HG03521 (cell line): ENCODE results near the gene ANXA6.
"Not testable (repeated sequence)": the region's sequence is repeated elsewhere in the genome, so short reads cannot be mapped to it uniquely, and the experiment has no call there.

Experiments used
- ATAC-seq: cut with Tn5 transposase; IDR thresholded peaks from one replicate; pipeline ENCODE4 v1.9.1; 2021; ENCODE audit warnings: mild to moderate bottlenecking, moderate library complexity; ENCODE audit not compliant: unreplicated experiment

Gene ANXA6

DNA sequence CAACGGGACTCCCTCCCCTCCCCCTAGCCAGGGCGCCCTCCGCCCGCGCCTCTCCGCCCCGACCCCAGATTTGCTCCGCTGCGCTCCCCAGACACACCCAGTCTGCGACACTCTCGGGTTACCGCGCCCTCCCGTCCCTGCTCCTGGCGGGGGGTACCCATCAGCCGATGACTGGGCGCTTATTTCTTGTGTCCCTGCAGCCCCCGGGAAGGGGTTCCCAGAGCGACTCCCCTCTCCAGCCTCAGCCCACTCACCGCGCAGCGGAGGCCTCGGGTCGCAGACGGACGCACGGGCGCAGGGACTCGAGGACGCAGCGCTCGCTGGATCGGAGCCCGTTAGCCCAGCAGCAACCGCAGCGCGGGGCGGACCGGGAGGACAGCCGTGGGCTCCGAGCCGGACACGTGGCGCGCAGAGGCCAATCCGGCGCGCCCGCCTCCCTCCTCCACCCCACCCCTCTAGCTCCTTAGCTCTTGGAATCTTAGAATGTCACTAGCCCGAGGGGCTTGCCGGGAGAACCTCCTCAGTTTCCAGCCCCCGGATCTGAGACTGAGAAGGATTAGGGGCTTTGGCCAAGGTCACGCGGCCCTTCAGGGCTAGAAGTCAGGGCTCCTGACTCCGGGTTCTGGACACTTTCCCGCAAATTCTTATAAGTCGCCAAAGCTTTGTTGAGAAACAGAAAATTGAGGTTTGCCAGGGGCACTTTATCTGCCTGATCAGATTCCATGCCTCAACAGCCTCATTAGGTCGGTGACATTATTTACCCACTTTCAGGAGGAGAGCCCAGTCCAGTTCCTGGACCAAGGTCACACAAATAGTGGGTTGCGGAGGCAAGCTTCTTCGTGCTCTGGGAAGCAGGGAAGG, at the start of gene ANXA6:
Gene ANXA6, minus strand, starts transcription at position 354 of the 861 bp plus-strand sequence. CDS start 9,878 bp downstream, outside the sequence.
- peak; percentile 41 for ATAC-seq

DNA sequence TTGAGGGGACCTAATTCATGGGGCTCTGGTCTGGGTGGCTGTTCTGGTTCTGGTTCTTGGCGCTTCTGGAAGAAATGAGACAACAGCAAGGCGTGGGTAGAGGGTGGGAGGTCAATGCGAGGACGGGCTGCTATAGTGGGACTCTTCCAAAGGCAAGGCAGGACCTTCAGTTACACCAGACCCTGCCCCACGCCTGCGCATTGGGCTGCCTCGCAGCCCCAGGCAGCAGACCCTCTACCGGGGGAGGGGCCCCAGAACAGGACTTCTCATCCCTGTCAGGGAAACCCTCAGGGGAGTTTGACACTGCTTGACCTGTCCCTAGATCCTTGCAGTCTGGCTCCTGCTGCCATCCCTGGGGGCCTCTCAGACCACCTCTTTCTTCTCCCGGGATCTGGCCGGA, 47.8 kb upstream of the ANXA6 start:
- no peak for ATAC-seq

DNA sequence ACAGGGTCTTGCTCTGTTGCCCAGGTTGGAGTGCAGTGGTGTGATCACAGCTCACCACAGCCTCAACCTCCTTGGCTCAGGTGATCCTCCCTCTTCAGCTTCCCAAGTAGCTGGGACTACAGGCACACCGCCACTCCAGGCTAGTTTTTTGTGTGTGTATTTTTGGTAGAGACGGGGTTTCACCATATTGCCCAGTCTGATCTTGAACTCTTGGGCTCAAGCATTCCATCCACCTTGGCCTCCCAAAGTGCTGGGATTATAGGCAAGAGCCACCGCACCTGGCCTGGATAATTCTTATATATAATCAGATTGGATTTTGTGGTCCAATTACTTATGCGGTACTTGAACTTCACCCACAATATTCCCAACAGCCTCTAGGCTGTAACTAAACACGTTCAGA, 46.5 kb upstream of the ANXA6 start:
- ATAC-seq: no peak

DNA sequence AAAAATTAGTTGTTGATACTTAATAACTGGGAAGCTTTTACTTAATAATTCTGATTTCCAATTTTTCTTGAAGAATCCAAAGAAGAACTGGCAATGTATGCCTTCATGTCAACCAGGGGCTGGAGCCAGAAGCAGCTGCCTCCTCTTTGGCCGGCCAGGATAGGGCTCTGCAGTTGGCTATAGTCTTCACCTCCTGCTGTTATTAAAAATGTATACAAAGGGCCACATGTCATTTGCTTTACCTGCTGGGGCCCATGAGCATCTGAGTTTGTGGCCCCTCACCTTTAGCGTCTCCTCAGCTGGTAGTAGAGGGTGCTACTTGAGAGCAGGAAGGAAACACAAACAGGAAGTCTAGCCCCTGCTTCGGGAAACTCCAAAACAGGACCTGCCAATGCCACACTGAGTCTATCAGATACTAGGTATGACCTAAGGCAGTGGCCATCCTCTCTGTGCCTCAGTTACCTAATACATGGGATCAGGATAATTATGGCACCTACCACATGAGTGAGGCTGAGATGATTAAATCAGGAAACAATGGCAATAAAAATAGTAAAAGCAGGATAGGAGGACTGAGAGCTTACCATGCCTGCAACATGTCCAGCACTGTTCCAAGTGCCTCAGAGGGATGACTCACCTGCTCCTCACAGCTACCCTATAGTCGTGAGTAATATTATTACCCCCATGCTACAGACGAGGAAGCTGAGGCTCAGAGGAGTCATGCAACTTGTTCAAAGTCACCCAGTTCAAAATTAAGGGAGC, 45.0 kb upstream of the ANXA6 start:
- no peak for ATAC-seq

DNA sequence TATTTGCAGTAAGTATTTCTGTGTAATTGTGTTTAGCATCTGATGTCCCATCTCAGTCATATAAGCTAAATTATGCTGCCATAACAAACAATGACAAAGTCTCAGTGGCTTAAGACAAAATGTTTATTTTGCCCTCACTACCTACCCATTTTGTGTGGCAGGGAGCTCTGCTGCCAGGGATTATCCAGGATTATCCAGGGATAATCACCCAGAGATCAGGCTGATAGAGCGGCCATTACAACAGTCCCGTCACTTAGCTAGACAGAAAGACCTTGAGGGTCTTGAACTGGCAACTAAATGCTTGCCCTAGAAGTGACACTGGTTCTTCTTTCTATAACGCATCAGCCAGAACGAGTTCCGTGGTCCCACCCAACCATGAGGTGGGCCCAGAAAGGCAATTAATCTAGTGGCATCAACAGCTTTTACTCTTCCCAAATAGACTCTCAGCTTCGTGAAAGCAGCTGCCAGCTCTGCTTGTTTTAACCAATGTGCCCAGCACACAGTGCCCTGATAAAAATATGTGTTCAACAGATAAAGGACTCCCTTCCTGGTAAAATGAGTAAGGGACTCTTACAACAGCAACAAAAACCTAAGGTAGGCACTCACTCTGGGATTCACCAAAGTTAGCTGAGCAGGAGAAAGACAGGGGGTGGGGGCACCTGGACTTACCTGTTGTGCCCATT, 43.5 kb upstream of the ANXA6 start:
- ATAC-seq: no peak

DNA sequence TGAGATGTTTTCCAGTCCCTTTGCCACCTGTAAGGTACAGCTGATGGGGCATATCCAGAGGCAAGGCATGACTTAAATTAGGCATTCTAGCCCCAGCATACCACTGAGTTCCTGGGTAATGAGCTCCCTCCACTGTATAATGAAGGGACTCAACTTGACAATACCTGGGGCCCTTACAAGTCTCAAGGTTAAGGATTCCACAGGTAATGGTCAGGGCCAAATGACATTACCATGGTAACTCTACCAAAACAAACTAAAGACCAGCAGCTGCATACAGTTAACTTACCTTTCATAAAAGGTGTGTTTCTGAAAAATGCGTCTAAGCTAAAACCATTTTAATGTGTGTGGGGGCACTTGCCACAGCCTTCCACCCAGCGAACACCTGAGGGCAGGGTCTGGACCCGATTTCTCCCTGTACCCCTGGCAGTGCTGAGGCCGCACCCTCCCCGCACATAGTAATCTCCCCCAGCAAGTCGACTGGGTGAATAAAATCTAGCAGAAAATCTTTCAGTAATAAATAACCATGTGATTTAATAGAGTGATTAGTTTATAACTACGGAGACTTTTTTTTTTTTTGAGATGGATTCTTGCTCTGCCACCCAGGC, 42.1 kb upstream of the ANXA6 start:
- ATAC-seq: no peak

DNA sequence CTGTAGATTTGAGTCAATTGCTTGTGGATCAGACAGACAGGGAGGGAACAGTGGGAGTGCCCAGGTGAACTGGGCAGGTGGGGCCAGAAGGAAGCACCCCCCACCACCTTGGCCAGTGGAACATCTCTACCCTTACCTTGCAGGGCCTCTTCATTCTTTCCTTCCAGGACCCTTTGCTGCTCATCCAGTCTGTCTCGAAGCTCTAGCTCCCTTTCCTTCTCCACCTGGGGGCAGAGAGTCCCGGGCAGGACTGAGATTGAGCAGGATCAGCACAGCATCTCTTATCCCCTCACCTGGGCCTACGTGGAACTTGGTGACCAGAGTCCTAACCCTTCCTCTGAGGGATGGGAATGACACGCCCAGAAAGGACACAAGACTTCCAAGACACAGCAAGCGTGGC, 41.3 kb upstream of the ANXA6 start:
- no peak for ATAC-seq

DNA sequence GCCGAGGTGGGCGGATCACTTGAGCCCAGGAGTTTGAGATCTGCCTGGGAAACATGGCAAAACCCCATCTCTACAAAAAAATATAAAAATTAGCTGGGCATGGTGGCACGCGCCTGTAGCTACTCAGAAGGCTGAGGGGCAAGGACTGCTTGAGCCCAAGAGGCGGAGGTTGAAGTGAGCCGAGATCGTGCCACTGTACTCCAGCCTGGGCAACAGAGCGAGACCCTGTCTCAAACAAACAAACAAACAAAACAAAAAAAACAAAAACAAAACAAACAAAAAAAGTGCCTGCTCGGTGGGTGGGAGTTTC, 39.7 kb upstream of the ANXA6 start:
- not testable (repeated sequence) for ATAC-seq

DNA sequence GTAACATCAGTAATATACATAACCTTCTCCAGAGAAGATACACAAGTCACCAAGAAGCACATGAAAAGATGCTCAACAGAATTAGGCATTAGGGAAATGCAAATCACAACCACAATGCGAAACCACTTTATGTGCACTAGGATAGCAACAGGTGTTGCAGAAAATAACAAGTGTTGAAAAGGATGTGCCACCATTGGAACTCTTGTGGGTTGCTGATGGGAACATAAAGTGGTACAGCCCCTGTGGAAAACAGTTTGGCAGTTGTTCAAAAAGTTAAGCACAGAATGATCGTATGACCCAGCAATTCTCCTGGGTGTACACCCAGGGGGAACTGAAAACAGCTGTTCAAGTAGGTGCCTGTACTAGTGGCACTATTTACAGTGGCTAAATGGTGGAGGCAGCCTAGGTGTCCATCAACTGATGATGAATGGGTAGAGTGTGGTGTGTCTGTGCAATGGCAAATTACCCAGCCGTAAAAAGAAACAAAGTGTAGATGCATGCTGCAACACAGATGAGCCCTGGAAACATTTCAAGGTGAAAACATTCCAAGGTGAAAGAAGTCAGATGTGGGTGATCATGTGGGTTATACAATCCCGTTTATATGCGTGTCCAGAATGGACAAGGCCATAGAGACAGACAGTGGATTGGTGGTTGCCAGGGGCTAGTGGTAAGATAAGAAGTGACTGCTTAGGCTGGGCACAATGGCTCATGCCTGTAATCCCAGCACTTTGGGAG, 39.1 kb upstream of the ANXA6 start:
- peak; percentile 83 for ATAC-seq

DNA sequence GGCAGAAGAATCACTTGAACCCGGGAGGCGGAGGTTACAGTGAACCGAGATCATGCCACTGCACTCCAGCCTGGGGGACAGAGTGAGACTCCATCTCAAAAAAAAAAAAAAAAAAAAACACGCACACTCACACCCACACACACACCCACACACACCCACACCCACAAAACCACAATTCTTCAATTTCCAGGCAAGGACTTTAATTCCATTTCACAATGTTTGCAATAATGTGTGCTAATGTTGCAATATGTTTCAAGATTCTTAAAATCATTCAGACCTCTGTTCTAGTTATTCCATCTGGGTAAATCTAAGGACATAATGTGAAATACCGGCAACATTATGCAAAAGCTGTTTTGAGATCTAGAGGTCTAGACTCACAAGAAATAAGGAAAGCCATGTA, 38.0 kb upstream of the ANXA6 start:
- ATAC-seq: no peak

DNA sequence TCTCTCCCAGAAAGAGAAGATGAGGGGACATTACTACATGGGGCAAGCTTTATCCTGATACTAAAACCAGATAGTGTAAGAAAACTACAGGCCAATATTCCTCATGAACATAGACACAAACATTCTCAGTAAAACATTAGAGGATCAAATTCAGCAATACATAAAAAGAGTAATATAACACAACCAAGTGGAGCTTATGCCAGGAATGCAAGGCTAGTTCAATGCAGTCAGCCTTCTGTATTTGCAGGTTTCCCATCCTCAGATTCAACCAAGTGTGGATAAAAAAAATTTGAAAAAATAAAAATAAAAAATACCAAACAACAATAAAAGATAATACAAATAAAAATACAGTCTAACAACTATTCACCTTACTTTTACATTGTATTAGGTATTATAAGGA, 35.0 kb upstream of the ANXA6 start:
- ATAC-seq: no peak

DNA sequence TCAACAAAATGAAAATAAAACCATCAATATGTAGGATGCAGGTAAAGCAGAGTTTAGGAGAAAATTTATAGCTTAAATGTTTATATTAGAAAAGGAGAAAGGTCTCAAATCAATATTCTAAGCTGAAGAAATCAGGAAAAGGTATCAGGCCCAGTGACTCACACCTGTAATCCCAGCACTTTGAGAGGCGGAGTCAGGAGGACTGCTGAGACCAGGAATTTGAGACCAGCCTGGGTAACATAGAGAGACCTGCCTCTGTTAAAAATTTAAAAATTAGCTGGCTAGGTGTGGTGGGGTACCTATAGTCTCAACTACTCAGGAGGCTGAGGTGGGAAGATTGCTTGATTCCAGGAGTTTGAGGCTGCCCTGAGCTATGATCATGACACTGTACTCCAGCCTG, 34.1 kb upstream of the ANXA6 start:
- no peak for ATAC-seq

DNA sequence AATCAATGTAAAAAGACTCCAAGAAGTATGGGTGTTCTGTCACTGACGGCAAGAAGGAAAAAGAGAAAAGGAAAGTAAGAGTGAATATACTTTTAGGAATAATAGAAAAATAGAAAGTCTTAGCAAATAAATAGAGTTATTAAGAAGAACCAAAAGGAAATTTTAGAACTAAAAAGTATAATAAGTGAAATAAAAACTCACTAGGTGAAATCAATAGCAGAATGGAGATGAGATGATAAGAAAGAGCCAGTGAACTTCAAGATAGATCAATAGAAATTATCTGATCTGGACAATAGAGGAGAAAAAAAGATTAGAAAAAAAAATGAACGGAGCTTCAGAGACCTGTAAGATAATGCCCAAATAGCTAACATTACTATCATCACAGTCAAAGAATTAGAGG, 31.6 kb upstream of the ANXA6 start:
- no peak for ATAC-seq

DNA sequence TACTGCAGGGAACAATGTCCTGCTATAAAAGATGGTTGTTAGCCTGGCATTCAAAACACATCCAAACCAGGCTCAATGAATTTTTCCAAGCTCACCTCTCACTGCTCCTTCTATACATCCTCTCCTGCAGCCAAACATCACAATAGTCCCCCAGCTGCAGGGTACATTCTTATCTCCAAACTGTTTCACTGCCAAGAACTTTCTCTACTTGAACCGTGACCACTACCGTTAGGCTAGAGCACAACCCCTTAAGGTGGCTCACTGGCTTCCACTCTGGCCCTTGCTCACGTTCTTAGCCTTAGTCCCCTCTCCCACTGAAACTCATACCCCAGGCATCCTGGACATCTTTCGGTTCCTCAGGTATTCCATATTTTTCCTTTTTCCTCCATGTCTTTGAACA, 29.0 kb upstream of the ANXA6 start:
- no peak for ATAC-seq

DNA sequence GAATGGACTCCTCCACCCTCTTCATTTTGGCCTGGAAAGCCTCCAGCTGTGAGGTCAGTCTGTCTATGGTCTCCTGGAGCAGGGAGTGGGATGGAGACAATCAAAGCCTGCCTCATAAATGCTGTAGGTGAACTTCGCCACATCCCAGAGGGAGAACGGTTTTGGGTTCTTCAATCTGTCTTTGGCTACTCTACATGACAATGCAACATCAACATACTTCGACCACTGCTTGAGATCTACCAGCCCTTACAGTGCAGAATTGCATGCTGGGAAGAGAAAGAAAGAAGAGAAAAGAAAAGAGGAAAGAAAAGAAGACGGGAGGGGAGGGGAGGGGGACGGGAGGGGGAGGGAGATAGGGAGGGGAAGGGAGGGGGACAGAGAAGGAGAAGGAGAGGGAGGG, 28.5 kb upstream of the ANXA6 start:
- no peak for ATAC-seq

DNA sequence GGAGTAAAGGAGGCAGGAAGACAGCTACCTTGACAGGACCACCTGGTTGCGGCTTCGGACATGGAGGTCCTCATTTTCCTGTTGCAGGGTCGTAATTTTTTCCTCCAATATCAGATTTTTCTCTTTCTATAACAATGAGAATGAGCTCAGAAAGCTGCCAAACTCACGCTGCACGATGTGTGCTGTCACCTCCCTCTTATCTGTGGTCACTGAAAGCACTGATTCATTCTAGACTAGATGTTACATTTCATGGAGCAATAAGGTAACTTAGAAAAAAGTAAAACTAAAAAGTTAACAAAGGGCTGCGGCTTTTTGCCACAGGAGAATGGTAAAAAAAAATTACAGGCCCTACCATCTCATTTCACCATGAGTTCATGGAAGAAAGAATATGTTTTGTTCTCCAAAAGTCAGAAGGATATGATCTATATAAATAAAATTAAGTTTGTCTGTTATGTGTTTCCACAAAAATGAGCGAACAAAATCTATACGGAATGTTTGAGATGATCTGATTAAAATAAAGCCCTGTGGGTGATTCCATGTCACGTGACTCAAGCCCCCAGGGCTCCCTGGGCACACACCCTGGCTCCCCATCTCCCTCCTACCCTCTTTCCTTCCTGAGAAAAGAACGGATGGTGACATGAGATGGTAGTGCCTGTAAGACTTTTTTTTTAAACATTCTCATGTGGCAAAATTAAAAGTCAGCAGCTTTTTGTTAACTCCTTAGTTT, 26.9 kb upstream of the ANXA6 start:
- ATAC-seq: no peak

DNA sequence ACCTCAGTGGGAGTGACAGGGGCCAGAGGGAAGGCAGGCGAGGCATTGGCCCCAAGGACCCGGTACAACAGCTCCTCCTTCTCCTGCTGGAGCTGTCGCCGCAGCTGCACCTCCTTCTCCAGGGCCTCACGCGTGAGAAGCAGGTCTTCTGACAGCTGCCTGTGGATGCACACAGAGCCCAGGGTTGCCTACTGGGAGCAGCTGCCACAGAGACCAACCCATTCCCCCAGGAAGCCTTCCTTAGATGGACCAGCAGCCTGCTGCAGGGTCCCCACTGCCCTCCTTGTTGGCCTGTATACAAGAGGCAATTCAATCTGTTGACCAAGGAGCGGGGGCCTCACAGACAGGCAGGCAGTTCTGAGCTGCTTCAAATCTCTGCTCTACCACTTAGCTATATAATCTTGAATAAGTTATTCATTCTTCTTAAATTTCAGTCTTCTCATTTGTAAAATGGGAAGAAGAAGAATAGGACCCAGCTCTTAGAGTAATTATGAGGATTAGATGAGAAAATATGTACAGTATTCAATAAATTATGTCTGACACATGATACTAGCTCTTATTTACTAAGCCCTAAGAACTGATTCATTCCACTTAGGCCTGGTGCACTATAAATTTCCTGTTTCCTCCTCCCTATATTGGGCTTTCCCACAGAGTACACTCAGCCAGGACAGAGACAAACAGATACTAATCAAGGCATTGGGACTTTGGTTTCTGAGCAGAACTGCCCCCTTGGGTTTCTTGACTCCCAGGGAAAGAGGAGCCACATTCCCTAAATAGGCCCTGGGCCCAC, 26.1 kb upstream of the ANXA6 start:
- no peak for ATAC-seq

DNA sequence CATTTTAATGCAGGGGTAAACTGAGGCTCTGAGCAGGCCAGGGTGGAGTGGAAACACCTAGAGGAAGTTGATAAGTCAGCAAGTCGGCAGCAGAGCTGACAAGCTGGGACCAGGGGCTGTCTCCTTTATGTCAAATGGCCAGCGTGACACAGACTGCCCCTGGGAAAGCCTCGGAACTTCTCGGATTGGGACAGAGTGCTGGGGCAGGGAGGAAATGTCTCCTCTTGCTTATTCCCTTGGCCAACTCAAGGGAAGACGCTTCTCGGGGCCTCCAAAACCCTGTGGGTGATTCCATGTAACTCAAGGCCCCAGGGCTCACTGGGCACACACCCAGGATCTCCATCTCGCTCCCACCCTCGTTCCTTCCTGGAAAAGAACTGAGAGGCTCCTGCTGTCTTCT, 25.4 kb upstream of the ANXA6 start:
- ATAC-seq: no peak

DNA sequence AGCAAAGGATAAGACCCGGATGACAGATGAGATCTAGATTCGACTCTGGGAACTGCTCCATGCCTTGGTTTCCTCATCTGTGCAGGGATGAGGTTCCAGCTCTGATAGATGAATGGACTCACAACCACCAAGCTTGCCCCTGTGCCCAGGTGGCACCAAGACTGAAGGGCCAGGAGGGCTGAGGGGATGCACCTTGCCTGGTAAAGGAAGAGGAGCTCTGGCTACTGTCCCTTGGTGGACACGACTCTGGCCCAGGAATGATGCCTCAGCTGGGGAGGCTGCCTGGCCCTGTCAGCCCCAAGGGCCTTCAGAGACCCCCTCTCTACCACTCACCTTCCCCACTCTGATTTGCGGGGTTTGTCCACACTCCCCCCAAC, 24.9 kb upstream of the ANXA6 start:
- ATAC-seq: no peak
